GOT3 (cell line): ENCODE data around the gene PDIA5.

Experiments used
- DNase-seq: peaks from one replicate; lab custom pipeline; 2025; ENCODE audit warnings: mixed read lengths; lab: John Stamatoyannopoulos, UW

The PDIA5 gene

DNA sequence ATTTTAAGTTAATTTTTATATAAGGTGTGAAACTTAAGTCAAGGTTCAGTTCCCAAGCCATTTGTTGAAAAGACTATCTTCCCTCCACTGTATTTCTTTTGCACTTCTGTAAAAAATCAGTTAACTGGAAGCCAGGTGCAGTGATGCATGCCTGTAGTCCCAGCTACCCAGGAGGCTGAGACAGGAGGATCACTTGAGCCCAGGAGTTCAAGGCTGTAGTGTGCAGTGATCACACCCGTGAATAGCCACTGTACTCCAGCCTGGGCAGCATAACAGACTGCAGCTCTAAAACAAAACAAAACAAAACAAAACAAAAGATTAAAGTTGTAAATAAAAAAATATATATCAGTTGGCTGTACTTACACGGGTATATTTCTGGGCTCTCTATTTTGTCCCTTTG lies 101.8 kb downstream of the PDIA5 start:
- no peak for DNase-seq

DNA sequence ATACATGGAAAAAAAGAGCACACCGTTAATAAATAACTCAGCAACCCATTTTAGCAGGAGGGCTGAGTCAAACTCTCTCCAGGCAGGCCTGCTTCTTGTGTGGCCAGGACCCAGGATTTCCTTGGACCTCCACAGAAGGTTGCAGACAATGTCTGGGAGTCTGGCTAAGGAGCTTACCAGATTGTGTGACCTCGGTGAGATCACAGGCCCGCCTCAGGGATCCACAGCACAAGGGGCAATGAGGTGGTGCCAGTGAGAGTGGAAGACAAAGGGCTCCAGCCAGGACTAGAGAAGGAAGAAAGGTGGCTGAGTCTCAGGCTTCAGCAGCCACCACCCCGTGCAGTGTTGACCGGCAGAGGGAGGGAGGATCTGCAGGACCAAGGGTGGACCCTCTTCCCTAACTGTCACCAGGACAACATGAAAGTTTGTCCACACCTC lies 102.7 kb downstream of the PDIA5 start:
- DNase-seq: no peak

DNA sequence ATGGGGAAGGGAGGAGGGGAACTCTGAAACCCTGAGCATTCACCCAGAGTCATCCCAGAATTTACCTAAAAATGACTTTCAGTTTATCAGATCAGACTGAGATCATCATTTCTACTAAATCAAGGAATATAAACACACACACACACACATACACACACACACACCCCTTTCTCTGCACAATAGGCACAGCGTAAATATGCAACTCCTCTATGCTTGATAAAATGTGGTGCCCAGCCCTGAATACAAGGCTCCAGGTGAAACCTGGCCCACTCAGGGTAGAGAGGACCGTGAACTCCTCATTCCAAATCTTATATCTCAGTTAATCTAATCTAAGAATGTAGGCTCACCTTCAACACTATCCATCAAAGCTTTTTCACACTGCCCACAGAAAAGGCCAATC lies 103.1 kb downstream of the PDIA5 start:
- no peak for DNase-seq

- no peak for DNase-seq
These were observed 114.0 kb downstream of the PDIA5 start for GRCh38 chr3:123180791-123181190.

DNA sequence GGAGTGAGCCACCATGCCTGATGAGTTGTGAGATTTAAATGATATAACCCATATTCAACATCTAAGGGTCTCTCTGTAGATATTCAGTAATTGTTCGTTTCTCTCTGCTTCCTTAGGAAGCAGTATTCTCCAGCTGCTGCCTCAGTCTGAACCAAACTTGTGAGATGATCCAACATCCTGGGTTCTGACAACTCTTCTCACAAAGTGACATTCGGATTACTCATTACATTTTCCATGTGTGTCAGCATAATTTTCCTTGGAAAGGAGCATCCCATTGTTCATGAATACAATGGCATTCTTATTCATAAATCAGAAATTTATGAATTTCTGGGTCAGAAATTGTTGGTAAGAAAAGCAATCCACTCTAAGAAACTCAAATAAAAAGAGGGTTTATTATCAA lies 119.9 kb downstream of the PDIA5 start:
- DNase-seq: no peak

DNA sequence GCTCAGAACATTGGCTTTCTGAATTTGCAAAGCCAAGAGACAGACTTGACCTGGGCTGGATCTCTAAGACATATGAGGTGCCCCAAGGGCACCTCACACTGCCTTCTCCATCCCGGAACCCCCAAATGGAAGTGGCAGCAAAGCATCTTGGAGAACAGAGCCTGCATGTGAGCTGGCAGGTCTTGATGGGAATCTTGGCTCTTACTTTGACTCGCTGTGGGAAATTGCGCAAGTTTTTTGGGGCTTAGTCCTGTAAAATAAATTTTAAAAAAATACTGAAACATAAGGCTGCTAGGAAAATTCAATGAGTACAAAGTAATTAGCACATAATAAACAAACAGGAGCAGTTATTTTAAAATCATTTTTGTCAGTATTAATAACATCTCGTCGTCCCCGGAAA lies 121.2 kb downstream of the PDIA5 start:
- DNase-seq: no peak

DNA sequence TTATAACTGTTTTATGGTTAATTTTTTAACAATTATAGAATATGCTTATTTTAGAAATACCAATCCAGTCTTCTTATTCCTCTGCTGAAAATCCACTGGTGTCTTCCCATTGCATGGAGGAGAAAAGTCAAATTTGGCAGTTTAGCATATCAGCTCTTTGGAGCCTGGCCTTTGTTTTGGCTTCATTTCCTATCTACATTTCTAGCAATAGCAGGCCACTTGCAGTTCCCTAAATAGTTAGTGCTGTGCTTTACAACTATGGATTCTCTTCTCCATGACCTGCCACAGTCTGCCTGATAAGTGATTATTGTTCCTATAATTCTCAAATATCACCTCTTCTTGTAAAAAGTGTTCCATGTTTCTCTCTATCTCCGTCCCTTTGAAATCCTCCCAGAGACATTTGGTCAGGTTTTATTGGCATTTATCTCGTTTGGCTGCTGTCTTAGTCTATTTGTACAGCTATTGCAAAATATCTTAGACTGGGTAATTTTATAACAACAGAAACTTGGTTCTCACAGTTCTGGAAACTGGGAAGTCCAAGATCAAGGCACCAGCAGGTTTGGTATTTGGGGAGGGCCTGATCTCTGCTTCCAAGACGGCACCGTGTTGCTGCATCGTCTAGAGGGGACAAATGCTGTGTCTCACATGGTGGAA lies 126.8 kb downstream of the PDIA5 start:
- DNase-seq: no peak

DNA sequence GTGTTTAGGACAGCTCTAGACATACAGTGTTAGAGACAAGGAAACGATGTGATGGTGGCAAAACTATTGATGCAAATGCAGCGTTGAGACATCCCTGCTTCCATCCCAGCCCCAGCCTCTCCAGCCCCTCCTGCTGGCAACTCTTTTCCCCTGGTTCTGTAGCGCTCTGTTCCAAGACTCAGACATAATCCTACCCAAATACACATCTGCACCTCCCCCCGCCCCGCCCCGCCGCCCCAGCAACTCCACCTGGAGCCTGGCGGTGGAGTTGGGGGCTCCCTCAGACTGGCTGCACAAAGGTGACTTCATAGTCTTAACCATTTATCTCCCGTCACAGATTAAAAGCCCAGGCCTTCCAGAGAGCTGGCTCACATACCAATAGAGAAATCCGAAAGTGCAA lies 127.7 kb downstream of the PDIA5 start:
- DNase-seq: no peak

DNA sequence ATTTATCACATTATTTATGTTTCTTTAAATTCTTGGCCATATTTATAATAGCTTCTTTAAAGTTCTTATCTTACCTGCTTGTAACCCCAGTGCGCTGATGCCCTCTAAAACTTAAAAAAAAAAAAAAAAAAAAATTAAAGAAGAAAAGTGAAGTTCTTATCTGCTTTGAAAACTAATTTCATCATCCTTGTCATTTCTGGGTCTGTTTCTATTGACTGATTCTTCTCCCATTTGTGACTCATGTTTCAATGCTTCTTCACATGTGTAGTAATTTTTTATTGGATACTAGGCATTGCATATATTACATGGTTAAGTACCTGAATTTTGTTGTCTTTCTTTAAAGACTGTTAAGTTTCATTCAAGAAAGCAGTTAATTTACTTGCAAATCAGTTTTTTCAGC lies 131.5 kb downstream of the PDIA5 start:
- no peak for DNase-seq

- no peak for DNase-seq
These were observed 134.4 kb downstream of the PDIA5 start for GRCh38 chr3:123201223-123201556.

DNA sequence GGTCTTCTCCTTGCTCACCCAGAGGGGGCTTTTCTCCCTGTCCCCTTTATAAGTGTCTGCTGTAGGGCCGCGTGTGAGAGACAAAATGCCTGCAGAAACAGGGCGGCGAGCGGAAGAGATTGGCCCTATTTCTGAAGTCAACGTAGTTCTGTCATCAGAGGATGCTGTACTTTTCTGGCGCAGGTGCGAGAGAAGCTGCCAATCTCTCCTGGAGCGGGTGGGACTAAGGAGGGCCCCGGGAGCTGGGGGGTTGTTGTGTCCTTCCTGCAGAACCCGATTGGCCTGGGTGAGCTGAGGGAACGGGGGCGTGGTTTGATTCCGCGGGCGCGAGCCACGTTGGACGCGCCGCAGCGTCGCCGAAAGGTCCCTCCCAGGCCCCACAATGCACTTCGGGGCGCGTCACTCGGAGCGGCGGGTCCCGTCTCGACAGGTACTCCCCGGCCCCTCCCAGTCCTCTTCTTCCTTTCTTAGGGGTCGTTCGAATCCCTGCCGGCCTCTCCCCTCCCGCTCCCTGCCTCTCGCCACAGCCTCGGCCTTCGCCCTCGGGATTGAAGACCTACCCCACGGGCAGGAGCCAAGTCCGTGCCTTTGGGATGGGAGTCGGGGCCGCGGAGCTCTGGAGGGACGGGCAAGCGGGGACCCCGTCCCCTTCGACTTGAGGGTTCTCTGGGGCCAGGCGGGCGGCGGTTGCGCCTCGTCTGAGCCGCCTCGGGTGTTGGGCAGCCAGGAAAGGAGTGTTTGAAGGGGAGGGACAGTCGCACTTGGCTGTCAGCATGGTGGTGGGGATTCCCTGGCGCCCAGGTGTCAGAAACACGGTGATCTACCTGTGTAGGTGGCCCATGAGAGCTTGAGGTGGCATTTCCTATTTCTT lies 135.0 kb downstream of the PDIA5 start, which contains the start of gene SEC22A:
Gene SEC22A, plus strand, starts transcription at position 387 of the 871 bp plus-strand sequence. CDS start 7,275 bp downstream, outside the sequence.
- DNase-seq: peak; percentile 62

- DNase-seq: no peak
These were observed 135.6 kb downstream of the PDIA5 start for GRCh38 chr3:123202451-123202850.
